Ishikawa (cell line): Measurements from ENCODE around the gene CHST15.

ENCODE experiments used
- CEBPB ChIP-seq: IDR thresholded peaks from 2 replicates; pipeline ENCODE4 v1.6.1; 2012
- CREB1 ChIP-seq: IDR thresholded peaks from 2 replicates; pipeline ENCODE4 v1.6.1; 2012; ENCODE audit warnings: low read depth
- EGR1 ChIP-seq: IDR thresholded peaks from 2 replicates; pipeline ENCODE4 v1.6.1; 2012
- EP300 ChIP-seq: IDR thresholded peaks from 2 replicates; pipeline ENCODE4 v1.6.1; 2012; ENCODE audit warnings: borderline replicate concordance
- FOXM1 ChIP-seq: IDR thresholded peaks from 2 replicates; pipeline ENCODE4 v1.6.1; 2012; ENCODE audit warnings: low read depth, borderline replicate concordance
- NFIC ChIP-seq: IDR thresholded peaks from 2 replicates; pipeline ENCODE4 v1.6.1; 2012
- RAD21 ChIP-seq: IDR thresholded peaks from 2 replicates; pipeline ENCODE4 v1.6.1; 2012; ENCODE audit warnings: low read depth
- TAF1 ChIP-seq: IDR thresholded peaks from 2 replicates; pipeline ENCODE4 v1.6.1; 2012; ENCODE audit warnings: low read depth, mild to moderate bottlenecking
- TCF12 ChIP-seq: IDR thresholded peaks from 2 replicates; pipeline ENCODE4 v1.6.1; 2012; ENCODE audit warnings: low read depth
- TEAD4 ChIP-seq: IDR thresholded peaks from 2 replicates; pipeline ENCODE4 v1.6.1; 2012
- YY1 ChIP-seq: IDR thresholded peaks from 2 replicates; pipeline ENCODE4 v1.6.1; 2012; ENCODE audit warnings: low read depth
- ZBTB7A ChIP-seq: IDR thresholded peaks from 2 replicates; pipeline ENCODE4 v1.6.1; 2012; ENCODE audit warnings: low read depth
- TF ChIP-seq, protein P1 (sequence below): IDR thresholded peaks from 2 replicates; pipeline ENCODE4 v1.6.1; 2012
- TF ChIP-seq, protein P2 (sequence below): IDR thresholded peaks from 2 replicates; pipeline ENCODE4 v1.6.1; 2012
- TF ChIP-seq, protein P3 (sequence below): IDR thresholded peaks from 2 replicates; pipeline ENCODE4 v1.6.1; 2012; ENCODE audit warnings: low read depth, mild to moderate bottlenecking

CHST15 gene

DNA sequence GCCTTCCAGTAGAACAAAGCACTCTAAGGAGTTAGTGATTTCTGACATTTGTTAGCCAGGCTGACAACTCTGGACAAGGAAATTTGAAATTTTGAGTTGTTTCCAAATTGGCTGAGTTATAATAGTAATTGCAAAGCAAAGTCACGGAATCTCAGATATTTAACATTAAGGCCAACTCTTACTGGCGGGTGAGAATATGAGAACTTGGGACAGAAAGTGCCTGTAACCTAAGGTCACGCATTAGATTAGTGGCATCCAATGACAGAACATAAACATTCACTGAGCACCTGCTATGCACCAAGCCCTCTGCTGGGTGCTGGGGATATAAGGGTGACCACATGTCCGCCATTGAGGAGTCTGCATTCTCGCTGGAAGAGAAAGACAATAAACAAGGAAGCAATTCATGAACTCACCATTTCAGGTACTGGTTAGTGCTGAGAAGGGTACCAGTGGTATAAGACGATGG is 45.5 kb upstream of the CHST15 start:
- TF ChIP-seq, protein P1, sequence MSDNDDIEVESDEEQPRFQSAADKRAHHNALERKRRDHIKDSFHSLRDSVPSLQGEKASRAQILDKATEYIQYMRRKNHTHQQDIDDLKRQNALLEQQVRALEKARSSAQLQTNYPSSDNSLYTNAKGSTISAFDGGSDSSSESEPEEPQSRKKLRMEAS, result no peak
- peak; percentile 26; the same call in 1 of the 2 replicates for TF ChIP-seq NFIC

DNA sequence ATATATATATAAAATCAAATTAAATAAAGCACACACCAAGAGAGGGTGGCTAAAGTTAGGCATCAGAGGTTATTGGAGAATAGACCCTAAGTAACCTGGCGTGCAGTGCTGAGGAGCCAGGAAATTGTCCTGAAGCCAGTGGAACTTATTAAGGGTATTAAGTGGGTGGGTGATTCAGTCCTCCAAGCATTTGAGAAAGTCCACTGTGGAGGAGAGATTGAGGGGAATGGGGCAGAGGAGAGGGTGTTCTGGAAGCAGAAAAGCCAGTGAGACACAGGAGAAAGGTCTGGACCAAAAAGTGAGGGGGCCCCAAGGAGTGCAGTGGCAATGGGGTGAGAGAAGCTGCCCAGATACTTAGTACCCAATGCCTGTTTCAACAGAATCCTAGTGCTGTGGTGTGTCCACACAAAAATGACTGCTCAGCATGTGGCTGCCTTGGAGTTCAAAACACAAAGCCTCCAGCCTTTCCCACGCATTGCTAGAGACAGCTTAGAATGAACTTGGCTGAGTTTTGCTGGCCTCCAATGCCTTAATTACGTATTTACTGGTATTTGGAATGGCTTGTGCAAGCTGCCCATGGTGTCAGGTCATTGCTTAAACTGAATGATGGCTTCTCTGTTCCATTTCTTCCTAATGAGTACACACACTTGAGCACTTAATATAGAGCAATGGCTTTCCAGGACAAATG is 44.9 kb upstream of the CHST15 start:
- TF ChIP-seq, protein P2, sequence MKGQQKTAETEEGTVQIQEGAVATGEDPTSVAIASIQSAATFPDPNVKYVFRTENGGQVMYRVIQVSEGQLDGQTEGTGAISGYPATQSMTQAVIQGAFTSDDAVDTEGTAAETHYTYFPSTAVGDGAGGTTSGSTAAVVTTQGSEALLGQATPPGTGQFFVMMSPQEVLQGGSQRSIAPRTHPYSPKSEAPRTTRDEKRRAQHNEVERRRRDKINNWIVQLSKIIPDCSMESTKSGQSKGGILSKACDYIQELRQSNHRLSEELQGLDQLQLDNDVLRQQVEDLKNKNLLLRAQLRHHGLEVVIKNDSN, result no peak
- TF ChIP-seq CEBPB (peak; percentile 47; the same call in 1 of the 2 replicates), RAD21 (no peak), EP300 (no peak), NFIC (peak; percentile 32)

DNA sequence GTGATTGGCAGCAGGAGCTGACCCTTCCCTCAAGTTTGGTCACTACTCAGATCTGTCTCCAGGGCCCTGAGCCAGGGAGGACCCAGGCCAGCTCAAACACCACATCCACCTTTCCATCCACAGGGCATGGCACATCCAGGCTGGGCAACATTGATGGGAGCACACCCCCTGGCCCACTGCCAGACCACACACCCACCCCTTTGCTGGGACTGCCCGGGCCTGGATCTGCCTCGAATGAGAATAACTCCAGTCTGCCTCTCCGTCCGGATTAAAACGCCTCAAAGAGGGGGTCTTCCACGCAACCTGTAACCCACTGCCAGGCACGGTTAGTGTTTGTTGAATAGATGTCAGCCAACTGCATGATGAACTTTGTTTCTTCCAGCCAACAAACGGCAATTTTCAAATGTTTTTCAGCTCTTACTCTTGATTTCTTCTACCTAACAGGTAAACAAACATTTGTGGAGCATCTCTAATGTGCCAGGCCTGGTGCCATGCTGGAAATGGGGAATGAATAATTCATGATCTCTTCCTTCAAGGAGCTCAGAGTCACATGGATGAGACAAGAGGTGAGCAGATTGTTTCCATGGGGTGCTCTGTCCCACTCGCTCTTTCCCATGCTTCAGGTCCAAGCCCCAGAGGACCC is 41.0 kb upstream of the CHST15 start:
- TF ChIP-seq NFIC (peak; percentile 35; the same call in 1 of the 2 replicates), FOXM1 (no peak)

DNA sequence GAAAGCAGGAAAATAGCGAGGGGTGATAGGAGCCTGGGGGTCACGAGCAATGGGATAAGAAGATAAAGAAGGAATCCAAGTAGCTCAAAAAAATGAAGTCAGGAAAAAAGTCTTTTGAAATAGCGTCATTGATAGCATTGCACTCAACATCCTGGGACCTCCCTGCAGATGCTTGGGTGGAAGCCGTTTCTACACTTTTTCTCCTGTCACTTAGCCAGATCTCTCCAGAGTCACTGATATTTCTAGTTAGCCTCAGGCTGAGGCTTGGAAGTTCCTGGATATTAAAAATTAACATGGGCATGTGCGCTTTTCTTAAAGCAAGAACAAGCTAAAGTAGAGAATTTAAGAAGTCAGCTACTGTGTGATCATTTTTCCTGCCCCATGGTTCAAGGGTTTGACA is 39.5 kb upstream of the CHST15 start:
- TF ChIP-seq RAD21, result no peak
- TF ChIP-seq, protein P3, sequence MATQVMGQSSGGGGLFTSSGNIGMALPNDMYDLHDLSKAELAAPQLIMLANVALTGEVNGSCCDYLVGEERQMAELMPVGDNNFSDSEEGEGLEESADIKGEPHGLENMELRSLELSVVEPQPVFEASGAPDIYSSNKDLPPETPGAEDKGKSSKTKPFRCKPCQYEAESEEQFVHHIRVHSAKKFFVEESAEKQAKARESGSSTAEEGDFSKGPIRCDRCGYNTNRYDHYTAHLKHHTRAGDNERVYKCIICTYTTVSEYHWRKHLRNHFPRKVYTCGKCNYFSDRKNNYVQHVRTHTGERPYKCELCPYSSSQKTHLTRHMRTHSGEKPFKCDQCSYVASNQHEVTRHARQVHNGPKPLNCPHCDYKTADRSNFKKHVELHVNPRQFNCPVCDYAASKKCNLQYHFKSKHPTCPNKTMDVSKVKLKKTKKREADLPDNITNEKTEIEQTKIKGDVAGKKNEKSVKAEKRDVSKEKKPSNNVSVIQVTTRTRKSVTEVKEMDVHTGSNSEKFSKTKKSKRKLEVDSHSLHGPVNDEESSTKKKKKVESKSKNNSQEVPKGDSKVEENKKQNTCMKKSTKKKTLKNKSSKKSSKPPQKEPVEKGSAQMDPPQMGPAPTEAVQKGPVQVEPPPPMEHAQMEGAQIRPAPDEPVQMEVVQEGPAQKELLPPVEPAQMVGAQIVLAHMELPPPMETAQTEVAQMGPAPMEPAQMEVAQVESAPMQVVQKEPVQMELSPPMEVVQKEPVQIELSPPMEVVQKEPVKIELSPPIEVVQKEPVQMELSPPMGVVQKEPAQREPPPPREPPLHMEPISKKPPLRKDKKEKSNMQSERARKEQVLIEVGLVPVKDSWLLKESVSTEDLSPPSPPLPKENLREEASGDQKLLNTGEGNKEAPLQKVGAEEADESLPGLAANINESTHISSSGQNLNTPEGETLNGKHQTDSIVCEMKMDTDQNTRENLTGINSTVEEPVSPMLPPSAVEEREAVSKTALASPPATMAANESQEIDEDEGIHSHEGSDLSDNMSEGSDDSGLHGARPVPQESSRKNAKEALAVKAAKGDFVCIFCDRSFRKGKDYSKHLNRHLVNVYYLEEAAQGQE, result no peak
- TF ChIP-seq NFIC, result no peak
- no peak for TF ChIP-seq TCF12
- no peak for TF ChIP-seq TEAD4
- no peak for TF ChIP-seq EP300
- no peak for TF ChIP-seq TAF1
- no peak for TF ChIP-seq CREB1
- TF ChIP-seq EGR1, result no peak
- no peak for TF ChIP-seq YY1
- TF ChIP-seq, protein P1, result no peak
- TF ChIP-seq, protein P2, result no peak

DNA sequence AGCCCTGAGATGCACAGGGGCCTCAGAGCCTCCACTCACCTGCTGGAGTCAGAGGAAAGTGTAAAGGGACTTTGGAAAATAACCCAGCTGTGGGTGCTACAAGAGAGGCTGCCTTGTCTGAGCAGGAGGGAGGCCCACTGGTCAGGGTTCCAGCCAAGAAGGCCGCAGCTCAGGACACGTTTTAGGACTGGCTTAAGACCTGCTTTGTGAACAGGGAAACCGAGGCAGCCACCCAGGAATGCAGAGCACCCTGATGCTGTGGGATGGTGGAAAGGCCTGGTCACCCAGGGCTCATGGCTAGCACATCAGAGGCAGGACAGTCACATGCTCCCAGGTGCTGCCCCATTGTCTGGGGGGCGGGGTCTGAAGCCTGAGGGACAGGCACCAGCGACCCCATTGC is 38.9 kb upstream of the CHST15 start:
- TF ChIP-seq EP300 (no peak), RAD21 (no peak), CREB1 (no peak), TCF12 (no peak), TEAD4 (no peak), FOXM1 (no peak), CEBPB (no peak), EGR1 (no peak), NFIC (no peak), YY1 (no peak), TAF1 (no peak), ZBTB7A (no peak)
- TF ChIP-seq, protein P2, result no peak
- TF ChIP-seq, protein P1, result no peak
- TF ChIP-seq, protein P3, result no peak

DNA sequence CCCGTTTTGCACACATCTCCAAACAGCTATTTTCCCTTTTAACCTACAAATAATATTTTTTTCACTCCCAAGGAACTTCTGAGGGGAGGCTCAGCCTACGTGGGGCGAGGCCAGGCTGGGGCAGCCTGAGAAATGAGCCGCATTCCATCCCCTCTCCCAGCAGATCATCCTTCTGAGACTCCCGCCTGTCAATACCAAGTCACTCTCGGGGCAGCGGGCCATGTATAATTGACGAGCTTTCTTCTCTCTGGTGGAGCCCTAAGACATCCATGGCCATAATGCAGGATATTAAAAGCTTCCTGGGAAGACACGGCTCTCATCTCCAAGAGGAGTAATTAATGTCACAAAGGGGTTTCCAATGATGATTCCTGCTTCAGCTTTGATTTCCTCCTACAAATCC is 37.8 kb upstream of the CHST15 start:
- TF ChIP-seq, protein P3, result no peak
- TF ChIP-seq TCF12, result no peak
- no peak for TF ChIP-seq YY1
- no peak for TF ChIP-seq EP300
- TF ChIP-seq, protein P1, result no peak
- TF ChIP-seq CEBPB, result no peak
- no peak for TF ChIP-seq CREB1
- TF ChIP-seq EGR1, result no peak
- TF ChIP-seq, protein P2, result no peak
- TF ChIP-seq ZBTB7A, result no peak
- TF ChIP-seq TEAD4, result no peak
- TF ChIP-seq FOXM1, result no peak
- TF ChIP-seq RAD21, result no peak
- no peak for TF ChIP-seq TAF1
- no peak for TF ChIP-seq NFIC
